Measurements from ENCODE around the gene MTRF1.

The MTRF1 gene

DNA sequence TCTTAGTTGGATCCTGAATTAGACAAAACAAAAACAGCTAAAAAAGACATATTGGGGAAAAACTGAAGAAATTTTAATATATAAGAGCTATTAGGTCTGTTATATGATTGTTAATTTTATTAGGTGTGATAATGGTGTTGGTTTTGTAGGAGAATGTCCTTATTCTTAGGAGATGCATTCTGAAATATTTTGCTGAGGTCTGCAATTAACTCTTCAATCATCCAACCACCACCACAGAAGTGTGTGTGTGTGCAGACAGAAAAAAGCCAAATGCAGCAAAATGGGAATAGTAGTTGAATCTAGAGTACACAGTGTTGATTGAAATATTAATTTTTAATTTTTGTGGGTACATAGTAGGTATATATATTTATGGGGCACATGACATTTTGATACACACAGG lies 56.9 kb downstream of the MTRF1 start:
- Histone ChIP-seq H3K4me3 (replicated peaks; ENCODE audit: insufficient read depth, low read length) (no peak overlapping the region), H3K27me3 (ENCODE audit: insufficient read depth, poor library complexity, severe bottlenecking) (no peaks in the 10 kb centered on the region)
- TF ChIP-seq, protein P1, sequence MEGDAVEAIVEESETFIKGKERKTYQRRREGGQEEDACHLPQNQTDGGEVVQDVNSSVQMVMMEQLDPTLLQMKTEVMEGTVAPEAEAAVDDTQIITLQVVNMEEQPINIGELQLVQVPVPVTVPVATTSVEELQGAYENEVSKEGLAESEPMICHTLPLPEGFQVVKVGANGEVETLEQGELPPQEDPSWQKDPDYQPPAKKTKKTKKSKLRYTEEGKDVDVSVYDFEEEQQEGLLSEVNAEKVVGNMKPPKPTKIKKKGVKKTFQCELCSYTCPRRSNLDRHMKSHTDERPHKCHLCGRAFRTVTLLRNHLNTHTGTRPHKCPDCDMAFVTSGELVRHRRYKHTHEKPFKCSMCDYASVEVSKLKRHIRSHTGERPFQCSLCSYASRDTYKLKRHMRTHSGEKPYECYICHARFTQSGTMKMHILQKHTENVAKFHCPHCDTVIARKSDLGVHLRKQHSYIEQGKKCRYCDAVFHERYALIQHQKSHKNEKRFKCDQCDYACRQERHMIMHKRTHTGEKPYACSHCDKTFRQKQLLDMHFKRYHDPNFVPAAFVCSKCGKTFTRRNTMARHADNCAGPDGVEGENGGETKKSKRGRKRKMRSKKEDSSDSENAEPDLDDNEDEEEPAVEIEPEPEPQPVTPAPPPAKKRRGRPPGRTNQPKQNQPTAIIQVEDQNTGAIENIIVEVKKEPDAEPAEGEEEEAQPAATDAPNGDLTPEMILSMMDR (IDR thresholded peaks at IDR 0.05; ENCODE audit: insufficient read depth, low read length), result no peak
- TF ChIP-seq, protein P2, sequence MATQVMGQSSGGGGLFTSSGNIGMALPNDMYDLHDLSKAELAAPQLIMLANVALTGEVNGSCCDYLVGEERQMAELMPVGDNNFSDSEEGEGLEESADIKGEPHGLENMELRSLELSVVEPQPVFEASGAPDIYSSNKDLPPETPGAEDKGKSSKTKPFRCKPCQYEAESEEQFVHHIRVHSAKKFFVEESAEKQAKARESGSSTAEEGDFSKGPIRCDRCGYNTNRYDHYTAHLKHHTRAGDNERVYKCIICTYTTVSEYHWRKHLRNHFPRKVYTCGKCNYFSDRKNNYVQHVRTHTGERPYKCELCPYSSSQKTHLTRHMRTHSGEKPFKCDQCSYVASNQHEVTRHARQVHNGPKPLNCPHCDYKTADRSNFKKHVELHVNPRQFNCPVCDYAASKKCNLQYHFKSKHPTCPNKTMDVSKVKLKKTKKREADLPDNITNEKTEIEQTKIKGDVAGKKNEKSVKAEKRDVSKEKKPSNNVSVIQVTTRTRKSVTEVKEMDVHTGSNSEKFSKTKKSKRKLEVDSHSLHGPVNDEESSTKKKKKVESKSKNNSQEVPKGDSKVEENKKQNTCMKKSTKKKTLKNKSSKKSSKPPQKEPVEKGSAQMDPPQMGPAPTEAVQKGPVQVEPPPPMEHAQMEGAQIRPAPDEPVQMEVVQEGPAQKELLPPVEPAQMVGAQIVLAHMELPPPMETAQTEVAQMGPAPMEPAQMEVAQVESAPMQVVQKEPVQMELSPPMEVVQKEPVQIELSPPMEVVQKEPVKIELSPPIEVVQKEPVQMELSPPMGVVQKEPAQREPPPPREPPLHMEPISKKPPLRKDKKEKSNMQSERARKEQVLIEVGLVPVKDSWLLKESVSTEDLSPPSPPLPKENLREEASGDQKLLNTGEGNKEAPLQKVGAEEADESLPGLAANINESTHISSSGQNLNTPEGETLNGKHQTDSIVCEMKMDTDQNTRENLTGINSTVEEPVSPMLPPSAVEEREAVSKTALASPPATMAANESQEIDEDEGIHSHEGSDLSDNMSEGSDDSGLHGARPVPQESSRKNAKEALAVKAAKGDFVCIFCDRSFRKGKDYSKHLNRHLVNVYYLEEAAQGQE (IDR thresholded peaks at IDR 0.05; ENCODE audit: insufficient replicate concordance, low read depth), result no peak
- no peak for TF ChIP-seq GABPA (IDR thresholded peaks at IDR 0.05; ENCODE audit: low read depth)
- no peak for TF ChIP-seq SPI1 (IDR thresholded peaks at IDR 0.05; ENCODE audit: borderline replicate concordance, low read depth)
- TF ChIP-seq POLR2AphosphoS5 (IDR thresholded peaks at IDR 0.05; ENCODE audit: low read depth), result no peak

DNA sequence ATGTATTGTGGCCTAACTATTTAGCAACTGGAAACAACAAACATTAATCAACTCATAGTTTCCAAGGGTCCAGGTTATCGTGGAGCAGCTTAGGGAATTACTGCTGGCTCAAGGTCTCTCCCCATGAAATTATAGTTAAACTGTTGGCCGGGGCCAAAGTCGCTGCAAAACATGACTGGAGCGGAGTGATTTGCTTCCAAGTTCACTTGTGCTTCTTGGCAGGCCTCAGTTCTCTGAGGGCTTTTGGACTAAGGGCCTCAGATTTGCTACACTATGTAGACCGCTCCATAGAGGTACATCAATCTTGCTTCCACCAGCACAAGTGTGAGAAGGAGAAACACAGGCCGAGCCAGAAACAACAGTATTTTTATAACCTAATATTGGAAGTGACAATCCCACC lies 59.6 kb downstream of the MTRF1 start:
- H3K27me3 ChIP-seq (ENCODE audit: insufficient read depth, poor library complexity, severe bottlenecking), result no peaks in the 10 kb centered on the region
- TF ChIP-seq, protein P2 (IDR thresholded peaks at IDR 0.05; ENCODE audit: insufficient replicate concordance, low read depth), result no peak
- TF ChIP-seq, protein P1 (IDR thresholded peaks at IDR 0.05; ENCODE audit: insufficient read depth, low read length), result no peak
- TF ChIP-seq POLR2AphosphoS5 (IDR thresholded peaks at IDR 0.05; ENCODE audit: low read depth) (no peak), SPI1 (IDR thresholded peaks at IDR 0.05; ENCODE audit: borderline replicate concordance, low read depth) (no peak), GABPA (IDR thresholded peaks at IDR 0.05; ENCODE audit: low read depth) (no peak)
- no peak for DNase-seq (ENCODE audit: low read depth in 1 of 2, low spot score in 1 of 2)
- H3K27ac ChIP-seq (replicated peaks), result no peak overlapping the region
- no peak overlapping the region for H3K4me3 ChIP-seq (replicated peaks; ENCODE audit: insufficient read depth, low read length)

More for the DNA sequence above, 56.9 kb downstream of the MTRF1 start:
- no peak overlapping the region for H3K27ac ChIP-seq (replicated peaks)
- no peak for DNase-seq (ENCODE audit: low read depth in 1 of 2, low spot score in 1 of 2)

DNA sequence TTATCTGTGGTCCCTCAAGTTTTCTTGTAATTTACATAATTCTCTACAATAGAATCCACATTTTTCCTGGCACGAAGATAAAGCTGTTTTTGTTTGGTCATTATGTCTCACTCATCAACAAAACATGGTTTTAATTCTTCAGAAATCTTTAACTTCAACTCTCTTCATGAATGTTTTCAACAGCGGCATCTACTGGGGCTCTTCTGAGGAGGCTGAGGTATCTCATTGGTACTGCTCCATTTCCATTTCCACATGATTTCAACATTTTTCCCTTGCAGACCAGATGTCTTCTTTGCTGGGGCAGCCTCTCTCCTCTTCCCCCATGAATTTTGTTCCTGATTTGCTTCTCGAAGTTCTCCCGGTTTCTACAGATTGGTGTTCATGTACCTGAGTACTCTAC lies 63.2 kb downstream of the MTRF1 start:
- DNase-seq (ENCODE audit: low read depth in 1 of 2, low spot score in 1 of 2), result no peak
- TF ChIP-seq, protein P2 (IDR thresholded peaks at IDR 0.05; ENCODE audit: insufficient replicate concordance, low read depth), result no peak
- no peak for TF ChIP-seq POLR2AphosphoS5 (IDR thresholded peaks at IDR 0.05; ENCODE audit: low read depth)
- TF ChIP-seq SPI1 (IDR thresholded peaks at IDR 0.05; ENCODE audit: borderline replicate concordance, low read depth), result no peak
- TF ChIP-seq GABPA (IDR thresholded peaks at IDR 0.05; ENCODE audit: low read depth), result no peak
- TF ChIP-seq, protein P1 (IDR thresholded peaks at IDR 0.05; ENCODE audit: insufficient read depth, low read length), result no peak
- H3K4me3 ChIP-seq (replicated peaks; ENCODE audit: insufficient read depth, low read length), result no peak overlapping the region
- no peak overlapping the region for H3K27ac ChIP-seq (replicated peaks)
- no peaks in the 10 kb centered on the region for H3K27me3 ChIP-seq (ENCODE audit: insufficient read depth, poor library complexity, severe bottlenecking)
